ENCODE data around the gene MIP. TPM values are rescaled to one million over a fixed set of nuclear protein-coding genes. Genes with fewer than 3 reads are reported as not detected.

The MIP gene
- total and polyA plus RNA-seq, 2 of the 13 experiments (the other 11 are each of a cell fraction or from before 2014, with no cell fraction given) = not detected

GRCh38 chr12:56488041-56488955 is 33.8 kb upstream of the MIP start, which contains the start of gene GLS2 (continued):
- TF ChIP-seq RFX5 (IDR thresholded peaks at IDR 0.05; ENCODE audit: low read depth, low read length) (no peak), FOXA1 (IDR thresholded peaks at IDR 0.05) (no peak), FOXA1 (CRISPR knock-in tag; IDR thresholded peaks at IDR 0.05) (no peak), DR1 (CRISPR knock-in tag; IDR thresholded peaks at IDR 0.05) (peak; percentile 61; the same call in 1 of the 2 replicates), ZNF646 (CRISPR knock-in tag; IDR thresholded peaks at IDR 0.05) (peak; percentile 18; the same call in 1 of the 2 replicates), TERF1 (CRISPR knock-in tag; IDR thresholded peaks at IDR 0.05) (no peak), POLR2AphosphoS5 (IDR thresholded peaks at IDR 0.05; ENCODE audit: low read depth, low read length) (peak; percentile 29; the same call in 1 of the 2 replicates), ZNF17 (CRISPR knock-in tag; IDR thresholded peaks at IDR 0.05) (no peak), FOXP1 (IDR thresholded peaks at IDR 0.05) (no peak), FOXP1 (CRISPR knock-in tag; IDR thresholded peaks at IDR 0.05) (no peak), CBX1 (IDR thresholded peaks at IDR 0.05; ENCODE audit: low read depth) (no peak), RBM22 (optimal IDR thresholded peaks at IDR 0.05; ENCODE audit: low read length) (no peak), SOX5 (CRISPR knock-in tag; IDR thresholded peaks at IDR 0.05; ENCODE audit: borderline replicate concordance) (no peak), SMAD1 (CRISPR knock-in tag; IDR thresholded peaks at IDR 0.05; ENCODE audit: borderline replicate concordance, low read depth) (no peak), ZNF335 (CRISPR knock-in tag; IDR thresholded peaks at IDR 0.05) (0 out of 2 replicates have a peak, but pooled peaks have one; percentile 58), HIC2 (CRISPR knock-in tag; IDR thresholded peaks at IDR 0.05; ENCODE audit: low read depth) (no peak), PTBP1 (IDR thresholded peaks at IDR 0.05; ENCODE audit: low read depth, low read length, poor library complexity, severe bottlenecking) (no peak), SRY (CRISPR knock-in tag; IDR thresholded peaks at IDR 0.05) (peak; percentile 76; the same call in 1 of the 2 replicates), HHEX (CRISPR knock-in tag; IDR thresholded peaks at IDR 0.05) (no peak), PAX8 (CRISPR knock-in tag; IDR thresholded peaks at IDR 0.05; ENCODE audit: borderline replicate concordance) (0 out of 2 replicates have a peak, but pooled peaks have one; percentile 58), ZNF260 (CRISPR knock-in tag; IDR thresholded peaks at IDR 0.05; ENCODE audit: borderline replicate concordance, low read depth) (no peak), SCMH1 (CRISPR knock-in tag; IDR thresholded peaks at IDR 0.05; ENCODE audit: borderline replicate concordance) (no peak)

Data from HepG2 (cell line).